WTC11 (cell line): Measurements from ENCODE around the gene PPP1R14B. TPM values are rescaled to one million over a fixed set of nuclear protein-coding genes. Genes with fewer than 3 reads are reported as not detected.

Source experiments
- ATAC-seq: fragments of 200-7000 bp; cut with Tn5 transposase; 2 replicates; pipeline ENCODE4 v1.10.0; 2021; ENCODE audit warnings: mild to moderate bottlenecking, moderate library complexity
- CTCF ChIA-PET: fragments of 300-600 bp; sonication (Branson Sonifier 250); formaldehyde crosslinking; loops from one replicate; lab custom pipeline; 2021; ENCODE audit warnings: antibody characterized with exemption; lab: Charles Lee
- POLR2A ChIA-PET: fragments of 350-600 bp; sonication (Branson Sonifier 250); formaldehyde crosslinking; loops from one replicate; lab custom pipeline; 2021; ENCODE audit warnings: antibody characterized with exemption; lab: Charles Lee
- DNase-seq: peaks from one replicate; pipeline ENCODE4 v3.0.0; 2021; ENCODE audit warnings: low spot score
- H3K27ac Mint-ChIP-seq: 2 replicates; pipeline ENCODE4 v1.8.0; 2021; ENCODE audit warnings: mixed read lengths
- H3K27me3 Mint-ChIP-seq: 2 replicates; pipeline ENCODE4 v1.8.0; 2021; ENCODE audit warnings: low read depth, mild to moderate bottlenecking, moderate library complexity, mixed read lengths
- H3K36me3 Mint-ChIP-seq: 2 replicates; pipeline ENCODE4 v1.8.0; 2021; ENCODE audit warnings: mixed read lengths
- H3K4me1 Mint-ChIP-seq: 2 replicates; pipeline ENCODE4 v1.8.0; 2022; ENCODE audit warnings: mixed read lengths
- H3K4me3 Mint-ChIP-seq: 2 replicates; pipeline ENCODE4 v1.8.0; 2021; ENCODE audit warnings: mild to moderate bottlenecking, moderate library complexity, mixed read lengths
- H3K9me3 Mint-ChIP-seq: 2 replicates; pipeline ENCODE4 v1.8.0; 2021; ENCODE audit warnings: mixed read lengths
- AFF4 ChIP-seq: sonication (generic); formaldehyde crosslinking; IDR thresholded peaks from 2 replicates; pipeline ENCODE4 v1.8.1; 2023; ENCODE audit warnings: mild to moderate bottlenecking, missing genetic modification reagents, borderline replicate concordance
- ARID4B ChIP-seq: sonication (generic); formaldehyde crosslinking; IDR thresholded peaks from 2 replicates; pipeline ENCODE4 v1.8.0; 2023; ENCODE audit warnings: missing genetic modification reagents, mild to moderate bottlenecking, borderline replicate concordance
- ATF1 ChIP-seq: sonication (generic); formaldehyde crosslinking; IDR thresholded peaks from 2 replicates; pipeline ENCODE4 v1.8.1; 2023; ENCODE audit warnings: mild to moderate bottlenecking, moderate library complexity, missing genetic modification reagents
- CREB1 ChIP-seq: sonication (generic); formaldehyde crosslinking; IDR thresholded peaks from 2 replicates; pipeline ENCODE4 v1.8.0; 2023; ENCODE audit warnings: mild to moderate bottlenecking, missing genetic modification reagents
- ESRRA ChIP-seq: sonication (generic); formaldehyde crosslinking; IDR thresholded peaks from 2 replicates; pipeline ENCODE4 v1.8.1; 2022; ENCODE audit warnings: mild to moderate bottlenecking, missing genetic modification reagents, borderline replicate concordance
- FOXP1 ChIP-seq: sonication (generic); formaldehyde crosslinking; IDR thresholded peaks from 2 replicates; pipeline ENCODE4 v1.8.0; 2022; ENCODE audit warnings: missing genetic modification reagents, mild to moderate bottlenecking, moderate library complexity, borderline replicate concordance
- GTF2I ChIP-seq: fragments of 250-450 bp; sonication (Bioruptor Pico); conservative IDR thresholded peaks from 2 replicates; pipeline ENCODE4 v1.4.0; 2021; ENCODE audit warnings: mild to moderate bottlenecking
- HMGA2 ChIP-seq: fragments of 250-450 bp; sonication (Bioruptor Pico); IDR thresholded peaks from 2 replicates; pipeline ENCODE4 v1.4.0; 2021; ENCODE audit warnings: mild to moderate bottlenecking, moderate library complexity
- JUN ChIP-seq: sonication (generic); formaldehyde crosslinking; IDR thresholded peaks from 2 replicates; pipeline ENCODE4 v1.8.0; 2023; ENCODE audit warnings: mild to moderate bottlenecking, missing genetic modification reagents
- MLX ChIP-seq: sonication (generic); formaldehyde crosslinking; IDR thresholded peaks from 2 replicates; pipeline ENCODE4 v1.8.1; 2023; ENCODE audit warnings: mild to moderate bottlenecking, missing genetic modification reagents, moderate library complexity
- NR3C1 ChIP-seq: sonication (generic); formaldehyde crosslinking; conservative IDR thresholded peaks from 2 replicates; pipeline ENCODE4 v1.8.1; 2023; ENCODE audit warnings: low read depth, mild to moderate bottlenecking, missing genetic modification reagents
- RELA ChIP-seq: sonication (generic); formaldehyde crosslinking; IDR thresholded peaks from 2 replicates; pipeline ENCODE4 v1.8.1; 2022; ENCODE audit warnings: missing genetic modification reagents, mild to moderate bottlenecking, borderline replicate concordance
- TCF7 ChIP-seq: sonication (generic); formaldehyde crosslinking; IDR thresholded peaks from 2 replicates; pipeline ENCODE4 v1.8.0; 2022; ENCODE audit warnings: mild to moderate bottlenecking, low read depth, missing genetic modification reagents, moderate library complexity
- TEAD4 ChIP-seq: sonication (generic); formaldehyde crosslinking; IDR thresholded peaks from 2 replicates; pipeline ENCODE4 v1.8.0; 2022; ENCODE audit warnings: mild to moderate bottlenecking, missing genetic modification reagents
- TP53 ChIP-seq: sonication (generic); formaldehyde crosslinking; IDR thresholded peaks from 2 replicates; pipeline ENCODE4 v1.8.1; 2023; ENCODE audit warnings: mild to moderate bottlenecking, missing genetic modification reagents
- ZBTB43 ChIP-seq: sonication (generic); formaldehyde crosslinking; IDR thresholded peaks from 2 replicates; pipeline ENCODE4 v1.8.1; 2023; ENCODE audit warnings: mild to moderate bottlenecking, missing genetic modification reagents
- ZNF232 ChIP-seq: sonication (generic); formaldehyde crosslinking; IDR thresholded peaks from 2 replicates; pipeline ENCODE4 v1.8.0; 2022; ENCODE audit warnings: mild to moderate bottlenecking, missing genetic modification reagents
- ZNF423 ChIP-seq: fragments of 250-450 bp; sonication (Bioruptor Pico); IDR thresholded peaks from 2 replicates; pipeline ENCODE4 v2.1.2; 2022; ENCODE audit warnings: mild to moderate bottlenecking, moderate library complexity
- ZSCAN18 ChIP-seq: fragments of 250-450 bp; sonication (Bioruptor Pico); IDR thresholded peaks from 2 replicates; pipeline ENCODE4 v2.1.2; 2022; ENCODE audit warnings: mild to moderate bottlenecking, moderate library complexity
- total RNA-seq: library from RNA; stranded (reverse); gene quantifications from 3 replicates; pipeline ENCODE4 v1.2.3, GENCODE V29; 2021

Gene PPP1R14B
- total RNA-seq, 1 experiment from 2014 or later, result 471 TPM

GRCh38 chr11:64281957-64282770 is 35.4 kb upstream of the PPP1R14B start:
- H3K36me3 Mint-ChIP-seq, result peaks cover 12% of the 10 kb centered on the region
- POLR2A ChIA-PET, result interaction anchor here (0.6 kb wide), 2 partner anchors 30 to 974 kb away, joined by 3 to 4 read pairs; no protein-coding TSS in a partner anchor
- CTCF ChIA-PET, result interaction anchor here (0.7 to 12.5 kb wide), 2 partner anchors 15 to 21 kb away, joined by 4 to 151 read pairs; partner anchors contain the start of gene ESRRA
- H3K9me3 Mint-ChIP-seq, result no peaks in the 10 kb centered on the region
- DNase-seq (no peak), ATAC-seq (no peak)
- peaks cover 2% of the 10 kb centered on the region; the same call in 1 of the 2 replicates for H3K27me3 Mint-ChIP-seq
- H3K4me1 Mint-ChIP-seq, result peaks cover 8% of the 10 kb centered on the region
- TF ChIP-seq JUN (CRISPR knock-in tag), result no peak
- no peak for TF ChIP-seq AFF4 (CRISPR knock-in tag)
- TF ChIP-seq TEAD4 (CRISPR knock-in tag), result no peak
- TF ChIP-seq NR3C1, result no peak
- no peak for TF ChIP-seq TP53 (CRISPR knock-in tag)
- no peak for TF ChIP-seq ZBTB43 (CRISPR knock-in tag)
- TF ChIP-seq HMGA2 (CRISPR knock-in tag), result no peak
- TF ChIP-seq ZNF232 (CRISPR knock-in tag), result no peak
- TF ChIP-seq GTF2I, result no peak
- no peak for TF ChIP-seq FOXP1 (CRISPR knock-in tag)
- no peak for TF ChIP-seq ATF1 (CRISPR knock-in tag)
- H3K27ac Mint-ChIP-seq, result no peak overlapping the region
- no peak overlapping the region for H3K4me3 Mint-ChIP-seq

- Mint-ChIP-seq H3K27ac (peak overlapping the region; percentile 12; the same call in 1 of the 2 replicates), H3K4me3 (no peak overlapping the region), H3K9me3 (no peaks in the 10 kb centered on the region), H3K36me3 (peaks cover 12% of the 10 kb centered on the region), H3K27me3 (no peaks in the 10 kb centered on the region), H3K4me1 (peaks cover 19% of the 10 kb centered on the region)
- no peak for DNase-seq
- CTCF ChIA-PET, result interaction anchor here (0.6 to 4.0 kb wide), 8 partner anchors 8 to 441 kb away, joined by 3 to 24 read pairs (median 4); partner anchors contain the start of genes CATSPERZ, ESRRA, KCNK4 and PLCB3
- POLR2A ChIA-PET, result no interaction called here
- no peak for ATAC-seq
- TF ChIP-seq CREB1 (no peak), MLX (CRISPR knock-in tag) (no peak), ZNF423 (CRISPR knock-in tag) (no peak), ZSCAN18 (CRISPR knock-in tag) (no peak), ATF1 (CRISPR knock-in tag) (no peak), ARID4B (no peak), RELA (CRISPR knock-in tag) (no peak), TCF7 (CRISPR knock-in tag) (no peak), ESRRA (CRISPR knock-in tag) (no peak)
Observed at GRCh38 chr11:64278576-64279190, 31.9 kb upstream of the PPP1R14B start.
